Left lobe of liver (tissue), 2 donors: ENCODE measurements around the gene RIC8B. TPM values are rescaled to one million over a fixed set of nuclear protein-coding genes. Genes with fewer than 3 reads are reported as not detected.

Source experiments
- ATAC-seq: fragments of 200-7000 bp; cut with Tn5 transposase; one replicate; pipeline ENCODE4 v1.9.1; 2020; ENCODE audit warnings: mild to moderate bottlenecking, moderate library complexity
- DNase-seq: peaks from one replicate; pipeline ENCODE4 v3.0.0-alpha.2; 2020; ENCODE audit warnings: low spot score
- total RNA-seq: library from RNA; stranded (reverse); gene quantifications from one replicate; pipeline ENCODE4 v1.2.1, GENCODE V29; 2021
- donor health status: DM: no; HTN: no; CAD: no; lungs with moderate emphysema.
- donor health status: DM: no; HTN: yes; CAD: no.

RIC8B gene
- total RNA-seq, 1 donor from 2014 or later: 9.6 TPM

DNA sequence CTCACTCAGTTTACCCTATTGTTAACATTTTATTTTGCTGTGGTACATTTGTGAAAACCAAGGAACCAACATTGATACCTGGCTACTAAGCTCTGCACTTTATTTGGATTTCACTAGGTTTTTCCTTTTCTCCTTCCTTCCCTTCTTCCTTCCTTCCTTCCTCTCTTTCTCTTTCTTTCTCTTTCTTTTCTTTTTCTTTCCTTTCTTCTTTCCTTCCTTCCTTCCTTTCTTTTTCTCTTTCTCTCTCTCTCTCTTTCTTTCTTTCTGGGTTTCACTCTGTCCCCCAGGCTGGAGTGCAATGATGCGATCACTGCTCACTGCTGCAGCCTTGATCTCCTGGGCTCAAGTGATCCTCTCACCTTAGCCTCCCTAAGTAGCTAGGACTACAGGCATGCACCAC, 152.2 kb downstream of the RIC8B start:
- ATAC-seq (no peak), DNase-seq (no peak)

DNA sequence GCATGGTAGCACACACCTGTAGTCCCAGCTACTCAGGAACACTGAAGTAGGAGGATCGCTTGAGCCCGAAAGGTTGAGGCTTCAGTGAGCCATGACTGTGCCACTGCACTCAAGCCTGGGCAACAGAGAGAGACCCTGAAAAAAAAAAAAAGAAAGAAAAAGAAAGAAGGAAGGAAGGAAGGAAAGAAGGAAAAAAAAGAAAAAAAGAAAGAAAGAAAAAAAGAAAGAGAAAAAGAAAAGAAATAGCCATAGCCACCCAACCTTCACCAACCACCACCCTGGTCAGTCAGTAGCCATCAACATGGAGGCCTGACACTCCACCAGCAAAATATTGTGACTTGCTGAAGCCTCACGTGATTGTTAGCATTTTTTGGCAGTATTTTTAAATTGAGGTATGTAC, 159.8 kb downstream of the RIC8B start:
- DNase-seq (no peak), ATAC-seq (no peak)

Other genes starting within 250 kb of the RIC8B start
- gene RFX4, start 191.7 kb upstream of the RIC8B start, total RNA-seq: not detected
- gene TMEM263, start 181.2 kb downstream of the RIC8B start, total RNA-seq: 23.2 TPM
- 10.6 TPM for gene MTERF2, start 212.5 kb downstream of the RIC8B start, total RNA-seq